ENCODE data around the gene SYNE2.

Gene SYNE2

DNA sequence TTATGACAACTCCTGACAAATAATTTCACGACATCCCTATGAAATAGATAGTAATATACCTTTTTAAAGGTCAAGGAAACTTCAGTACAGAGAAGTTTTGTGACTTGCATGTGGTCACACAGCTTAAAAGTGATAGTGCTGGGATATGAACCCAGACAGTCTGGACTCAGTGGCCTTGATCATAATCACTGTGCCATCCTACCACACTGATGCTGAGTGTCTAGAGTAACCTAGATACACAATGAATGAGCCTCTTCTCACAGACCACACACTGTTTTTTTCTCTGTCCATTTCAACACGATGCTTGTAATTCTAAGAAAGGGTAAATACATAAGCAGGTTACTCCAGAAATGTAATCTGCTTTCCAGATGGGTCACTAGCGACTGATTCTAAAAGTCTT is 88.2 kb downstream of the SYNE2 start:
- Histone ChIP-seq H3K4me3 (ENCODE audit: low read depth in 1 of 2, low read length in 2 of 2) (no peak overlapping the region), H3K27me3 (ENCODE audit: low read depth, low read length) (no peaks in the 10 kb centered on the region), H3K36me3 (ENCODE audit: control insufficient read depth in 1 of 2, insufficient read depth in 2 of 2, low read length in 2 of 2) (peaks cover 0 to 5% of the 10 kb centered on the region in 2 donors), H3K27ac (ENCODE audit: low read length) (no peak overlapping the region), H3K9me3 (ENCODE audit: control insufficient read depth in 1 of 2, low read length in 2 of 2) (no peaks in the 10 kb centered on the region), H3K4me1 (ENCODE audit: control insufficient read depth in 1 of 2, insufficient read depth in 2 of 2, low read length in 2 of 2) (no peaks in the 10 kb centered on the region)

DNA sequence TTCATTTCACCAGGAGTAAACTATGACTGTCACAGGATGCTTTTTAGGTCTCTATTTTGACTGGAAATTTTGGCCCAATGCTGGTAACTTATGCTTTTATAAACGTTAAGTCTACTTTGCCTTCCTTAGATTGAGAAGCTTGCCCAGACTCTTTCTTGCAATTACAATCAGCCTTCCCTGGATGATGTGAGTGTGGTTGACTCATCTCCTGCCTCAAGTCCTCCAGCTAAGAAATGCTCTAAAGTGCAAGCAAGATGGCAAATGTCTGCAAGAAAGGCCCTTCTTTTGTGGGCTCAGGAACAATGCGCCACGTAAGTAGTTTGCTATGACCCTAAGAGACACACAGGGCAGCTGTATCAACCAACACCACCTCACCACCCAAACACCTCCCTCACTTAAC is 96.9 kb downstream of the SYNE2 start:
- Histone ChIP-seq H3K4me1 (ENCODE audit: control insufficient read depth in 1 of 2, insufficient read depth in 2 of 2, low read length in 2 of 2) (no peaks in the 10 kb centered on the region), H3K27me3 (ENCODE audit: low read depth, low read length) (no peaks in the 10 kb centered on the region), H3K36me3 (ENCODE audit: control insufficient read depth in 1 of 2, insufficient read depth in 2 of 2, low read length in 2 of 2) (peaks cover 4 to 7% of the 10 kb centered on the region in 2 donors), H3K4me3 (ENCODE audit: low read depth in 1 of 2, low read length in 2 of 2) (no peak overlapping the region), H3K27ac (ENCODE audit: low read length) (no peak overlapping the region), H3K9me3 (ENCODE audit: control insufficient read depth in 1 of 2, low read length in 2 of 2) (no peaks in the 10 kb centered on the region)

DNA sequence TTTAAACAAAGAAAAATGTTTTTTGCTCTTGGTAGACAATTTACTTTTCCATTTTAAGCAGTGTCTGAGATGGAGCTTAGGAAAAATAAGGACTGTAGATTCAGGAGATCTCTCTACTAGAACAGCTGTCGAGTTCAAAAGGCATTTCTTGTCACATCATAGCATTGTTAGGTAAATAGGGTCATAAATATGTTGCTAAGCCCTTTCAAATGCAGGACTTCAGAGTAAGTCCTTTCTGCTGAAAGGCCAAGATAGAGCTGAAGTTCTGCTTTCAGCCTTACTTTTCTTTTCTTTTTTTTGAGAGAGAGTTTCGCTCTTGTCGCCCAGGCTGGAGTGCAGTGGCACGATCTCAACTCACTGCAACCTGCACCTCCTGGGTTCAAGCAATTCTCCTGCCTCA is 98.2 kb downstream of the SYNE2 start:
- Histone ChIP-seq H3K36me3 (ENCODE audit: control insufficient read depth in 1 of 2, insufficient read depth in 2 of 2, low read length in 2 of 2) (peaks cover 7 to 9% of the 10 kb centered on the region in 2 donors), H3K9me3 (ENCODE audit: control insufficient read depth in 1 of 2, low read length in 2 of 2) (no peaks in the 10 kb centered on the region), H3K27ac (ENCODE audit: low read length) (no peak overlapping the region), H3K27me3 (ENCODE audit: low read depth, low read length) (no peaks in the 10 kb centered on the region), H3K4me1 (ENCODE audit: control insufficient read depth in 1 of 2, insufficient read depth in 2 of 2, low read length in 2 of 2) (no peaks in the 10 kb centered on the region), H3K4me3 (ENCODE audit: low read depth in 1 of 2, low read length in 2 of 2) (no peak overlapping the region)

DNA sequence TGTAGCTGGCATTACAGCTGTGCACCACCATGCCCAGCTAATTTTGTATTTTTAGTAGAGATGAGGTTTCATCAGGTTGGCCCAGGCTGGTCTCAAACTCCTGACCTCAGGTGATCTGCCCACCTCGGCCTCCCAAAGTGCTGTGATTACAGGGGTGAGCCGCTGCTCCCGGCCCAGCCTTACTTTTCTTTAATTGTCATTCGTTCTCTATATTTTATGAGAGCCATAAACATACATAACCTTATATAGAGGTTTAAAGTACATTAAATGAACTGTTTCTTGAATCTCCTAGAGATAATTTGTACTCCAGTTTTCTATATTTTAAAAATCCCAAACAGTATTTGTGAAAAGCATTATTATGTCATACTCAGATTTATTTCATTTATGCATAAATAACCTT is 98.6 kb downstream of the SYNE2 start:
- Histone ChIP-seq H3K4me3 (ENCODE audit: low read depth in 1 of 2, low read length in 2 of 2) (no peak overlapping the region), H3K4me1 (ENCODE audit: control insufficient read depth in 1 of 2, insufficient read depth in 2 of 2, low read length in 2 of 2) (no peaks in the 10 kb centered on the region), H3K27ac (ENCODE audit: low read length) (no peak overlapping the region), H3K27me3 (ENCODE audit: low read depth, low read length) (no peaks in the 10 kb centered on the region), H3K36me3 (ENCODE audit: control insufficient read depth in 1 of 2, insufficient read depth in 2 of 2, low read length in 2 of 2) (peaks cover 7 to 9% of the 10 kb centered on the region in 2 donors), H3K9me3 (ENCODE audit: control insufficient read depth in 1 of 2, low read length in 2 of 2) (no peaks in the 10 kb centered on the region)

DNA sequence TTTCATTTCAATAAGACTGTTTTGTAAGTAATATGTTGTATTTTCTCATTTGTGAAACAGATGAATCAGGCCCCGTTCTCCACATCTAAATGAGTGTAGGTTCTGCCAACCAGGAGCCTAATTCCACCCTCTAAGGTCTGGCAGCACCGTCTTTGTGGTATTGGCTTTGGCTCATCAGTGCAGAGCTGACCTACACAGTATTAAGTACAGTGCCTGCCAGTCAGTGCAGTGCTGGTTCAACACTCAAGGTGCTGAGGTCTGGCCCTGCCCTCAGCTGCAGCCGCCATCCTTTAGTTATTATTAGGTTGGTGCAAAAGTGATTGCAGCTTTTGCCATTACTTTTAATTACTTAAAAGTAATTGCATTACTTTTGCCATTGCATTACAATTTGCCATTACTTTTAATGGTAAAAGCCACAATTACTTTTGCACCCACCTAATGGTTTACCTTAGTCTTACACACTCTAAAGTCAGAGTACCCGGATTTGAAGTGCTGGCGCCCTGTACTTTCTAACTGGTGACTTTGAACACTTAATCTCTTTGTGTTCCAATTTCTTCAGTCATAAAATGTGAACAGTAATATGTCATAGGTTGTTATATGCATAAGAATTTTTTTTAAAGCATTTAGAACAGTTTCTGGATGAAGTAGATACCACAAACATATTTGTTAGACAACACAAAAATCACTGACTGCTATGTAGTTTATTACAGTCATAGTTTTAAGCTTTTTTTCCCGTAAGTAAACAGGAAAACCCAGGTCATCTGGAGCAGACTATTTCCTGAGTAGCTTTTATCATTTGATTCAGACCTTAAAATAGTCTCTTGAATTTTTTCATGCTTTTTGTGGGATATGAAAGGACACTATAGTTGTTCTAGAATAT is 99.5 kb downstream of the SYNE2 start:
- peaks cover 7 to 9% of the 10 kb centered on the region in 2 donors for H3K36me3 ChIP-seq (ENCODE audit: control insufficient read depth in 1 of 2, insufficient read depth in 2 of 2, low read length in 2 of 2)
- no peak overlapping the region for H3K27ac ChIP-seq (ENCODE audit: low read length)

DNA sequence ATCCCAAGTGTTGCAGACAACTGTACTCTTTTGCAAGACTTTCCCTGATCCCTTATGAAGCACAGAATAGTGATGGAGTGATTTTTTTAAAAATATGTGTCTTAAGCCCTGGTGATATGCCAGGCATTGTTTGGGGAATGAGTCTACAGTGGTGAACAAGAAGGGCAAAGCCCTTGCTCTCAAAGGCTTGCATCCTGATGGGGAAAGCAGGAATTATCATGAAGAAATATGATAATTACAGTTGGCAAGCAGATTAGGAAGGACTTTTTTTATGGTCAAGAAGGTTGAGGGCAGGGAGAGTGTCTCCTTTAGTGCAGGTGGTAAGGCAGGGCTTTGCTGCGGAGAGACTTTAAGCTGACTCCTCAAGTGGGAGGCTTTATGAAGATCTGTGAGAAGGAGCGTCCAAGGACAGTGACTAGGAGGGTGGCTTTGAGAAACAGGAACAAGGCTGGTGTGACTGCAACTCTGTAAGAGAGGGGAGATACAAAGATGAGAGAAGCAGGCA is 100.2 kb downstream of the SYNE2 start:
- no peaks in the 10 kb centered on the region for H3K4me1 ChIP-seq (ENCODE audit: control insufficient read depth in 1 of 2, insufficient read depth in 2 of 2, low read length in 2 of 2)
- no peak overlapping the region for H3K4me3 ChIP-seq (ENCODE audit: low read depth in 1 of 2, low read length in 2 of 2)
- peaks cover 7 to 9% of the 10 kb centered on the region in 2 donors for H3K36me3 ChIP-seq (ENCODE audit: control insufficient read depth in 1 of 2, insufficient read depth in 2 of 2, low read length in 2 of 2)
- no peaks in the 10 kb centered on the region for H3K27me3 ChIP-seq (ENCODE audit: low read depth, low read length)
- H3K27ac ChIP-seq (ENCODE audit: low read length) = no peak overlapping the region
- no peaks in the 10 kb centered on the region for H3K9me3 ChIP-seq (ENCODE audit: control insufficient read depth in 1 of 2, low read length in 2 of 2)

More for the DNA sequence above, 99.5 kb downstream of the SYNE2 start:
- Histone ChIP-seq H3K4me3 (ENCODE audit: low read depth in 1 of 2, low read length in 2 of 2) (no peak overlapping the region), H3K9me3 (ENCODE audit: control insufficient read depth in 1 of 2, low read length in 2 of 2) (no peaks in the 10 kb centered on the region), H3K27me3 (ENCODE audit: low read depth, low read length) (no peaks in the 10 kb centered on the region), H3K4me1 (ENCODE audit: control insufficient read depth in 1 of 2, insufficient read depth in 2 of 2, low read length in 2 of 2) (no peaks in the 10 kb centered on the region)

DNA sequence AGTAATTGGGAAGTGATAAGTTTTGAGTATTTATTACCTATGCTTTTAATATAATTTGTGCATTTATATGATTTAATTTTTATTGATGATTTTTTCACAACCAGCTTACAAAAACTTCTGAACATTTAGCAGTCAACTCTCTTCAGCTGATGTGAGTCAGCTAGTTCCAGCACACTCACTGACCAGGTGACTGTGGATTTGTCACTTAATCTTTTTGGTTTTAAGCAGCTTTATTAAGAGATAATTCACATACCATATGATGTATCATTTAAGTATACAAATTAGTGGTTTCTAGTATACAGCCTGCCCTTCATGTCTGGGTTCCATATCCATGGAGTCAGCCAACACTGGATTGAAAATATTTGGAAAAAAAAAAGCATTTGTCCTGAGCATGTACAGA is 103.5 kb downstream of the SYNE2 start:
- peaks cover 0 to 5% of the 10 kb centered on the region in 2 donors for H3K36me3 ChIP-seq (ENCODE audit: control insufficient read depth in 1 of 2, insufficient read depth in 2 of 2, low read length in 2 of 2)
- no peak overlapping the region for H3K27ac ChIP-seq (ENCODE audit: low read length)
- no peaks in the 10 kb centered on the region for H3K9me3 ChIP-seq (ENCODE audit: control insufficient read depth in 1 of 2, low read length in 2 of 2)
- no peak overlapping the region for H3K4me3 ChIP-seq (ENCODE audit: low read depth in 1 of 2, low read length in 2 of 2)
- H3K4me1 ChIP-seq (ENCODE audit: control insufficient read depth in 1 of 2, insufficient read depth in 2 of 2, low read length in 2 of 2) = no peaks in the 10 kb centered on the region
- no peaks in the 10 kb centered on the region for H3K27me3 ChIP-seq (ENCODE audit: low read depth, low read length)

GRCh38 chr14:63960926-63961567 is 108.2 kb downstream of the SYNE2 start:
- Histone ChIP-seq H3K4me3 (ENCODE audit: low read depth in 1 of 2, low read length in 2 of 2) (no peak overlapping the region), H3K36me3 (ENCODE audit: control insufficient read depth in 1 of 2, insufficient read depth in 2 of 2, low read length in 2 of 2) (no peaks in the 10 kb centered on the region), H3K27me3 (ENCODE audit: low read depth, low read length) (no peaks in the 10 kb centered on the region), H3K4me1 (ENCODE audit: control insufficient read depth in 1 of 2, insufficient read depth in 2 of 2, low read length in 2 of 2) (no peaks in the 10 kb centered on the region), H3K9me3 (ENCODE audit: control insufficient read depth in 1 of 2, low read length in 2 of 2) (no peaks in the 10 kb centered on the region), H3K27ac (ENCODE audit: low read length) (no peak overlapping the region)

- H3K36me3 ChIP-seq (ENCODE audit: control insufficient read depth in 1 of 2, insufficient read depth in 2 of 2, low read length in 2 of 2) = peaks cover 0 to 3% of the 10 kb centered on the region in 2 donors
- H3K27ac ChIP-seq (ENCODE audit: low read length) = no peak overlapping the region
Observed at GRCh38 chr14:63962906-63963305, 110.1 kb downstream of the SYNE2 start.

GRCh38 chr14:63963439-63963838 is 110.6 kb downstream of the SYNE2 start:
- Histone ChIP-seq H3K4me3 (ENCODE audit: low read depth in 1 of 2, low read length in 2 of 2) (no peak overlapping the region), H3K27me3 (ENCODE audit: low read depth, low read length) (no peaks in the 10 kb centered on the region), H3K9me3 (ENCODE audit: control insufficient read depth in 1 of 2, low read length in 2 of 2) (no peaks in the 10 kb centered on the region), H3K27ac (ENCODE audit: low read length) (no peak overlapping the region), H3K4me1 (ENCODE audit: control insufficient read depth in 1 of 2, insufficient read depth in 2 of 2, low read length in 2 of 2) (no peaks in the 10 kb centered on the region), H3K36me3 (ENCODE audit: control insufficient read depth in 1 of 2, insufficient read depth in 2 of 2, low read length in 2 of 2) (peaks cover 0 to 8% of the 10 kb centered on the region in 2 donors)

More at GRCh38 chr14:63962906-63963305, 110.1 kb downstream of the SYNE2 start:
- Histone ChIP-seq H3K27me3 (ENCODE audit: low read depth, low read length) (no peaks in the 10 kb centered on the region), H3K4me1 (ENCODE audit: control insufficient read depth in 1 of 2, insufficient read depth in 2 of 2, low read length in 2 of 2) (no peaks in the 10 kb centered on the region), H3K9me3 (ENCODE audit: control insufficient read depth in 1 of 2, low read length in 2 of 2) (no peaks in the 10 kb centered on the region), H3K4me3 (ENCODE audit: low read depth in 1 of 2, low read length in 2 of 2) (no peak overlapping the region)

GRCh38 chr14:63964113-63964512 is 111.3 kb downstream of the SYNE2 start:
- Histone ChIP-seq H3K36me3 (ENCODE audit: control insufficient read depth in 1 of 2, insufficient read depth in 2 of 2, low read length in 2 of 2) (peaks cover 0 to 8% of the 10 kb centered on the region in 2 donors), H3K9me3 (ENCODE audit: control insufficient read depth in 1 of 2, low read length in 2 of 2) (no peaks in the 10 kb centered on the region), H3K27ac (ENCODE audit: low read length) (no peak overlapping the region), H3K4me3 (ENCODE audit: low read depth in 1 of 2, low read length in 2 of 2) (no peak overlapping the region), H3K4me1 (ENCODE audit: control insufficient read depth in 1 of 2, insufficient read depth in 2 of 2, low read length in 2 of 2) (no peaks in the 10 kb centered on the region), H3K27me3 (ENCODE audit: low read depth, low read length) (no peaks in the 10 kb centered on the region)

All from muscle layer of duodenum (tissue), 2 donors.